NCI-H2107 treated with DMSO at 0.1 percent for 48 hours (cell line): Measurements from ENCODE around the gene COMMD8.
"Not testable (repeated sequence)": the region's sequence is repeated elsewhere in the genome, so short reads cannot be mapped to it uniquely, and the experiment has no call there.

Experiments used
- DNase-seq: peaks from one replicate; lab custom pipeline; 2025; ENCODE audit not compliant: unreplicated experiment; lab: John Stamatoyannopoulos, UW

COMMD8 gene

DNA sequence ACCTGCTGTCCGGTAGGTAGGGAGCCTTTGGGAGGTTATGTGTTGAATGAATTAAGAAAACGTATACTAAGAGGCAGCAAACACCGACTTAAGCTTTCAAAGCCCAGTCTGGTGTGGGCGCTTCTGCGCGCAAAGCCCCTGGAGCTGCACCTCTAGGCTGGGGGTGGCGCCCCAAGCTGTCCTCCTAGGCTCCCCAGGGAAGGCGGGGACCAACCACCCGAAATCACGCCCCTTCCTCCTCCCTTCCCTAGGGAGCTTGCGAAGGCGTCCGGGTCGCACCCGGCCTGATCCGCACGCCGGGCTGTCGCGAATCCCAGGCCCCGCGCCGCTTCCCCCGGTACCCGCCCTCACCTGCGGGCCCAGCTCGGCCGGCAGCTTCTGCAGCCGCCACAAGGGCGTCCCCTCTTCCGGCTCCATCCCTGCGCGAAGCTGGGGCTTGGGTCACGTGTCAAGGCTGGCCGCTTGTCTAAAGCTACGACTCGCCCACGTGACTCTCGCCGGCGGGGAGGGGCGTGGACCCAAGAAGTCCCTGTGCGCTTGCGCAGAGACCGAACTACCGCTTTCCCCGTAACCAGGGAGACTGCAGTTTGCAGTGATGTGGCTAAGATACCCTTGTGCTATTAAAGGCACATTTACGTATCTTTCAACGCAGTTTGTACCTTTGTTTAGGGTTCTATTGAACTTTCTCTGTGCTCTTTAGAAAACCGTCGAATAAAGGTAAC lies at the start of gene COMMD8:
TSS of gene COMMD8 (minus strand) at position 468 of the 722 bp plus-strand sequence. CDS start at position 417, 51 bp downstream.
- DNase-seq = peak; percentile 40

DNA sequence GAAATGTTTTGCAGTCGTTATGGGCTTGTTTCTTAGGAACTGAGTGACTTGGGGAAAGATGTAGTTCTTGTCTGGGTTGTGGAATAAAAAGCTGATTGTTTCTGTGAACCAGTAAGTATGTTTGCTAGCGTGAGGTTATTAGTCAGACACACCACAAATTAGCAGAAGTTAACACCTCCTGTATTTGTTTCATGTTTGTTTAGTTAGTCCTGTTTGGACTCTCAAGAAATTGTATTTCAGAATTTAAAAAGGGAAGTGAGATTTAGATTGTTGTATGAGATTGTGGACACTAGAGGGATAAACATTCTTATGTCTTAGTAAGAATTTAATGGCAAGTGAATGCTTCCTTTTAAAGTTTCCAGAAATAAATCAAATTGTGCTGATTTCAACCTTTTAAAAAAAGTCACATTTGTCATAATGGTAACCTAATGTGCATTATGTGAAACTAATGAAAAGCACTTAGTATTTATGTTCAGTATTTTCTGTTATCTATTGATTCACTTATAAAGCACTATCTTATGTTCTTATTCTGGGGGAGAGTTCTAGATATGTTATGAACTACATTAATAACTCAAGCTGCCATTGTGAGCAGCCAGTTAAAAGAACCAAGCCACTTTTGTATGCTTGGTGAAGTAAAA lies 47.1 kb upstream of the COMMD8 start:
- DNase-seq = no peak

DNA sequence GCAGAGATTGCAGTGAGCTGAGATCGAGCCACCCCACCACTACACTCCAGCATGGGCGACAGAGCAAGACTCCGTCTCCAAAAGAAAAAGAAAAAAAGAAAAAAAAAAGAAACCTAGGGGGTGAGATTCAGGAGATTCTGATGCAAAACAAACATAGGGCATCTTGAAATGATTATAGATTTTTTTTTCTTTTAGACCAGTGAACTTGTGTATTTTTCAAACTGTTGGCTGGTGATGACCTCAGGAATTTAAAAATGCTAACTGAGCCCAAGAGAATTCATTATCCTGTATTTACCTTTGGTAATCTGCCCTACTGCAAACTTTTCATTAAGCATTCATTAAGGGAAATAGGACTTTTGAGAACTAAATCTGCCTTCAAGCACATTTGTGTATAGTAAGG lies 42.2 kb upstream of the COMMD8 start:
- DNase-seq = no peak

DNA sequence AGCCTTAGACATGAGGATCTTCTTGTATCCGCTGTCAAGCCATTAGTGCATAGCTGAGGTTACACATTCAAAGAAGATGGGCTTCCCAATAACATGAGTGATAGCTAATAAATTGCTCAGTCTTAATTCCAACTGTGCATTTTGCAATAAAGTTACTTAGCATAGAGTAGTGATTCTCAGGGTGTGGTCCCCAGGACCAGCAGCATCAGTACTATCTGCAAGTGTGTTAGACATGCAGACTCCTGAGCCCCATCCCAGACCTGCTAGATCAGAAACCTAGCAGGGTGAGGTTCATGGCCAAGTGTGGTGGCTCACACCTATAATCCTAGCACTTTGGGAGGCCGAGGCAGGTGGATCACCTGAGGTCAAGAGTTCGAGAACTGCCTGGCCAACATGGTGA lies 41.6 kb upstream of the COMMD8 start:
- no peak for DNase-seq

DNA sequence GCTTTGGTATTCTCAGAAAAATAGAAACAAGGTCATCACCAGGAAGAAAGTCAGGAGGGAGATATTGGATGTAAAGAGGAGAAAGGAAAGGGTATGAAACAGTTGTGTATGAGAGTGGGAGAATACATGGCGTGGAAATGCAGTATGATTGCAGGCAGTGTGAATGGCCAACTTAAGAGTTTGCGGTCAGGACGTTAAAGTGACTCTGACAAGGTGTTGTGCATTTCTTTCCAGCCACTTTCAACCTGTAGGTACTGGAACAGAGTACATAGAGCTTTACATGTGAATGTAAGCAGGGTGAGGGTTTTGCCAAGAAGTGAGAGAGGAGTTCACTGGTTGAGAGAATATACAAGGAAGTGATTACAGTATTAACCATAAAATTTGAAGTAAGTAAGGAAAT lies 37.3 kb upstream of the COMMD8 start:
- no peak for DNase-seq

DNA sequence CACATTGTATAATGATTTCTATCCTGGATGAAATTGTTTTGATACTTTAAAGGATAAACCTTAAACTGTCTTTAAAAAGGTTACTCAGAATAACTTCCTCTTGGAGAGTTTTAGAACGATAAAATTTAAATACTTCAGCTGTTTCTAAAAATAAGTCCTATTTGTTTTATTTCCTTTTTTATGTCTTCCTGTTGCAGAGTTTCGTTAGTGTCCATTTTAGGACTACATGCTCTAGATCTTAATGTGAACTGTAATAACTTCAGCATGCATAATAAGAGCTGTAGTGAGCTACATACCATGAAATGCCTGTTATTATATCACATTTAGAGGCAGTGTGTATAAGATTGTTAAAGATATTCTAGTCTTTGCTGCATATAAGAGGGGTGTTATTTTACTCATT lies 36.2 kb upstream of the COMMD8 start:
- DNase-seq = no peak

DNA sequence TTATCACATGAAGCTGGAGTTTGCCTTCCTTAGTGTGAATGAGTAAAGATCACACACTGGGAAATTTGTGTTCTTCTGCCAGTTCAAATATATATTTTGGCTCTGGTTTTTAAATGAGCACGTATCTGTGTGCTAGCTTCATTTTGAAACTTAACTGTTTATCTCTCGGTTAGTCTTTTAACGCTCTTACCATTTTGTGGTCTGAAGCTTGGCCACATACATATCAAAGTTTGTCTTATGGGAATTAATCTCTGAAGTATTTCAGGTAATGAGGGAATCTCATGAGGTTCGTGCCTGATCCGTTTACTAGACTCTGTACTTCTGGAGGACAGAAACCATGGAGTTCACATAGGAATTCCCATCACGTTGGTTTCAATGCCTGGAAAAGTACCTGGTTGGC lies 35.4 kb upstream of the COMMD8 start:
- no peak for DNase-seq

DNA sequence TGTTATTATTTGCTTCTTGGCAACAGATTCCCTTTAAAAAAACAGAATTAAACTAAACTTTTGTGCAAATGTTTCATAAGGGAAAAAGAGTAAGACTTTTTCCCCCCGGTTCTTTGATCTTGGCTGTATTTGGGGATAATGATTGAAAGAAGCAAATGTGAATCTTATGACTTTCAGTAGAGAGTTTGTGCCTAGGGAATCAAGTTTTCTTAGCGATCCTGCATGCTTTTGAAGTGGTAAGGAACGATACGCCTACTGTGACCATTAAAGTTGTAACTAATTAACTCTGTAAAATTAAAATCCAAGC lies 30.6 kb upstream of the COMMD8 start:
- DNase-seq = no peak

DNA sequence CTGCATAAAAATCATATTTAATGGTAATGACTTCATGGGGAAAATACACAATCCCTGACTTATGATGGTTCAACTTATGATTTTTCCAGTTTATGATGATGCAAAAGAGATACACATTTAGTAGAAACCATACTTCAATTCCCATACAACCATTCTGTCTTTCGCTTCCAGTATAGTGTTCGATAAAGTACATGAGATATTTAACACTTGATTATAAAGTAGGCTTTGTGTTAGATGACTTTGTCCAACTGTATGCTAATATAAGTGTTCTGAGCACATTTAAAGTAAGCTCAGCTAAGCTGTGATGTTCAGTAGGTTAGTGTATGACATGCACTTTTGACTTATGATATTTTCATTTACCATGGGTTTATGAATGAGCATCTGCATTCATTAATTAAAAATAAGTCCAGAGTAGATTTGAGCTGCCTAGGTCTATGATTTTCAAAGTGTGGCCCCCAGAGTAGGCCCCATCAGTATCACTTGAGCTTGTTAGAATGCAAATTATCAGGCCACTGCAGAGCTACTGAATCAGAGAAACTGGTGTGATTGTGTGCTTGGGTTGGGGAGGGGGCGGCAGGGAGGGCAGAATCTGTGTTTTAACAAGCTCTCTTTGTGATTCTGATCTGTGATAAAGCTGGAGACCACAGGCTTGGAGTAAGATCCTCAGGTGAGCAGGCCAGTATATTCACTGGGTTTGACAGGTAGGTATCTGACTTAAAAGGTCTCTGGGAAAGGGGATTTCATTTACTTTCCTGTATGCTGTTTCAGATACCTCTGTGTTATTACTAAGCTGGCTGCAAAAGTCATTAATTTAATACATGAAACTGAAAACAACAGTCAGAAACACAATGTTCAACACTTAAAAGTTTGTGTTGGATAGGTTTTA lies 30.0 kb upstream of the COMMD8 start:
- DNase-seq = no peak

DNA sequence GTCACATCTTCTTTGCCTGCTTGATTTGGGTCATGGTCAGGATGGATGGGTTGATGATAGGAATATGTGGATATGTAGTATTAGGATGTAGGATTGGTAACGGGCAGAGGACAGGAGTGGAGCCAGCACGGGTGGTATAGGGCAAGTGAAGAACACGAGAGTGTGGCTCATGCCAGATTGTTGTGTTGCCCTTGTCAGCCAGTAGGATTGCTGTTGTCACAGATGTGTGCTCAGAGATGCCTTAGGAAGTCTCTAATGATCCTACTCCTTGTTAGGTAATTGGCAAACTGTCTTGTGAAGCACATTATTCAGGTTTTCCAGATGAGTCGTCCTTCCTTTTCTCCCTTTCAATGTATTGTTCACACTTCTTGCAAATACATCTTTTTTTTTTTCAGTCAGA lies 27.0 kb upstream of the COMMD8 start:
- DNase-seq = no peak

DNA sequence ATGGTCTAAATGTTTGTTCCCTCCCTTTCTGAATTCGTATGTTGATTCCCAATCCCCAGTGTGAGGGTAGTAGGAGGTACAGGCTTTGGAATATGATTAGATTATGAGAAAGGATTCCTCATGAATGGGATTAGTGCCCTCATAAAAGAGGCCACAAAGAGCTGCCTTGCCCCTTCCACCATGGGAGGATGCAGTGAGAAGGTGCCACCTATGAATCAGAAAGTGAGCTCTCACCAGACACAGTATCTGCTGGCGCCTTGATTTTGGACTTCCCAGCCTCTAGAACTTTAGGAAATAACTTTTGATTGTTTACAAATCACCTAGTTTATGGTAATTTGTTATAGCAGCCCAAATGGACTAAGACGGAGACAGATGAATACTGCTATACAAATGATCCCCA lies 25.2 kb upstream of the COMMD8 start:
- DNase-seq = no peak

DNA sequence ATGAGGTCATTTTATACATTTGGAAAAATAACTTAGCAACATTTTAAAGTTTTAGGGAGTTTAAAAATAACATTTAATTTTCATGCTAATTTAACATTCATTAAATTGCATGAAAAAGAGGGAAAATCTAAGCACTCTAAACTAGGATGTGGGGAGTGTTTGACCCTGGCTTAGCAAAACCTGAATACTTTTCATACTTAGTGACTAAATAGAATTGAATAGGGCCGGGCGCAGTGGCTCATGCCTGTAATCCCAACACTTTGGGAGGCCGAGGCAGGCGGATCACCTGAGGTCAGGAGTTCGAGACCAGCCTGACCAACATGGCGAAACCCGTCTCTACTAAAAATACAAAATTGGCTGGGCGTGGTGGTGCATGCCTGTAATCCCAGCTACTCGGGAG lies 23.2 kb upstream of the COMMD8 start:
- not testable (repeated sequence) for DNase-seq

DNA sequence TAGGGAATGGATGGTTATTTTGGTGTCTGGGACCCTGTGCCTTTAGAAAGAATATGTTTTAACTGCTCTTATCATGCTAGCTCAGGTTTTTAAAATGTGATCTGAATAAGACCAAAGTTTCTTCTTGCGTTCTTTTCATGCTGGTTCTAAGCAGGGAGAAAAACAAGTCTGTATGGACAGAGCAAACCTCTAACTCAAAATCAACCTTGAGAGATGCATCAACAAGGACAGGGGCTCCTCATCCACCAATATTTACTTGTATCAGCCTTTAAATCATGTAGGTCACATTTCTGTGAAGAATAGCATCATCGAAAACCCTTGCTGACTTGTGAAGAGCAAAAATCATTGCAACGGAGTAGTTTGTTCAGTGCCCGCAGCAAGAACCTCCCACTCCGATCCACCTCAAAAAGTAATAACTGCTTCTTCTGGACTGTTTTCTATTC lies 22.8 kb upstream of the COMMD8 start:
- no peak for DNase-seq

DNA sequence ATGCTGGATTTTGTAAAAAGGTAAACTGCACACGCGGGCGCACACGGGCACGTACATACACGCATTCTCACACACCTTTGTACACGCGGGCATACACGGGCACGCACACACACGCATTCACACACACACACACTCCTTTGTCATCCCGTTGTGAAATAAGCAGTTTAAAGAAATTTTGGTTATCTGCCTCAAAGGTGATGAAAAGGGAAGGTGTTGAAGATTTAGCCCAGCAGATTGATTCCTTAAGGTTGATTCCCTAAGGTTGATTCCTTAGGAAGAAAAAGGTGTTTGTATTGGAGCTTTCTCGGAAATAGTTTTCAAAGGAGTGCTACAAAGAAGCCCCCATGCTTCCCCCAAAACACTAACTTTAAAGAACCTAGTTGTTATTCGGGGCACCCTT lies 22.3 kb upstream of the COMMD8 start:
- DNase-seq = no peak

DNA sequence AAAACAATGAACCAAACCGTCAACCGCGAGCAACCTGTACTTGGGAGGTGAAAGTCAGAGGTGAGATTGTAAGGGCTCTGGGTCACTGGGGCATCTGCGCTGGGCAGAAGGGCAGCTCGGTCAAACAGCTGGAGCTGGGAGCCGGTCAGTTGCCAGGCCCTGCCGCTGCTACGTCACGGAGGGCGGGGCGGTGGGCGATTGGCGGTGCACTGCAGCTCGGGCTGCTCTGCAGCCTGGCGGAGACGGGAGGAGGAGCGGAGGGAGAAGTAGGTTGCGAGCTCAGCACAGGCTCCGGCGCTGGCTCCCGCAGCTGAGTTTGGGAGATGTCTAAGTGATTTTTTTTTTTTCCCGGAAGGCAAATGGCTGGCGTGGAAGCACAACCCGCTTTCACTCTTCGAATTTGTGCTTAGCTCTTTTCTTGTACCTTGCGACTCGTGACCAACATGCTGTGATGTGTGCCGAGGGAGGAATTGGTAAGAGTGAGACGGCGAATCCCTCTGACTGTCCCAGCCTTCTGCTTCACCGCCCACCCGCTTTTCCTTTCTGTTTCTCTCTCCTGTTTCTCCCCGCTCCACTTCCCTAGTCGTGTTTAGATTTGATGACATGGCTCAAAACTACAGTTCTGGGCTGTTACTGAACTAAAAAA lies 21.7 kb upstream of the COMMD8 start, which contains the start of gene ATP10D:
TSS of gene ATP10D (plus strand) at position 229 of the 646 bp plus-strand sequence. CDS start 27,266 bp downstream, outside the sequence.
- DNase-seq = peak; percentile 66

DNA sequence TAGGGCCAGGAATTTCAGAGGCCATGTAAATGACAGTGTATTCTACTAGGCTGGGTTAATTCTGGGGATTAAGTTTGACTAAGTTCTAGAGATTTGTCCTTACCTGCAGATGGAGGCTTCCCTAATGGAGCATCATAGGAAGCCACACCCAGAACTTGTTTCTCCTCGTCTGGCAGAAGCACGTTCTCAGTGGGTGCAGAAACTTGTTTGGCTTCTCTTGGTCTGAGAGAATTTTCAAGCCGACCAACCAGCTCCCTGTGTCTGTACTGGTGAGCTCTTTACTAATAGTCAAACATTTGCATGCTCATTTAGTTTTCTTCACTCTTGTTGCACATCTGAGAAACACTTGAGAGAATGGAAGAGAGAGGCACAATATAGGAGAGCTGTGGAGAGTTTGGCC lies 20.7 kb upstream of the COMMD8 start:
- no peak for DNase-seq

DNA sequence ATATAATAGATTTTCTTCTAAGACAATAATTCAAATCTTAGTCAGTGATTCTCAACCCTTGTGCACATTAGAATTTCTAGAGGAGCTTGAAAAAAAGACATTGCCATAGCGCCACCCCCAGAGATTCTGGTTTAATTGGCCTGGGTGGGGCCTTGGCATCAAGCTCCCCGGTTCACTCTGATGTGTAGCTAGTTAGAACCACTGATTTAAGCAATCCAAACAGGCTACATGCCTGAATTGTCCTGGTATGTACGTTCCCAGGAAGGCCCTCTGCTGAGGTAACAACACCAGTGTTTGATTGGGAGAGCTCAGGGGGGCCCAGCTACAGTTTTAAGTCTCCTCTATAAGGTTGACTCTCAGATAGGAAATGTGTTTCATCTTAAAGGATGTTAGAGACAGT lies 20.2 kb upstream of the COMMD8 start:
- DNase-seq = no peak

DNA sequence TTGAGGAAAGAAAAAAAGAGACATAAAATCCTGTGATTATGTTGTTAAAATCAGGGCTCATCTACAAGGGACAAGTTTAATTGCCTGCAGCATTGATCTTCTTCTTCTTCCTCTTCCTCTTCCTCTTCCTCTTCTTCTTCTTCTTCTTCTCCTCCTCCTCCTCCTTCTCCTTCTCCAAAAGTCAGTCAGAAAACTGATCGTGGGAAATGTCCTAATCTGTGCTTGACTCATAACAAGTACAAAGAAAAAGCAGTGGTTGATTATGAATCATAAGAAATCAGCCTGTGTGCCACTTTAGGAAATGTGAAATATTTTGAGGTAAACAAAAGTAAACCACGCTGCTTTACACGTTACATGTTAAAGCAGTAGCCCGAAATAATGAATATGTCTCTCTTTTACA lies 18.8 kb upstream of the COMMD8 start:
- no peak for DNase-seq

DNA sequence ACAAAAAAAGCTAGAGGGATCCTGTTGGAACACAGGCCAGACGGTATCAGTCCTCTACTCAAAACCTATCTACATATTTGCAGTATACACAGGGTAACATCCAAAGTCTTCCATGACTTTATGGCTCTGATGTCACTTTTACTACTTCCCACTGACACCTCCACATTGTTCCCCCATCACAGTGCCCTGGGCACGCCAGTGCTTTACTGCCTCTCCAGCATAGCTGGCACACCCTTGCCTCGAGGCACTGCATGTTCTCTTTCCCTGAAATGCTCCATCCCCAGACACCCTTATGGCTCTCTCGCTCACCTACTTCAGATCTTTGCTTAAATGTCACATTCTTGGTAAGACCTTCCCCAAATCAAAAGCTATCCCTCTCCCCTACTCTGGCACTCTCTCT lies 15.3 kb upstream of the COMMD8 start:
- no peak for DNase-seq

DNA sequence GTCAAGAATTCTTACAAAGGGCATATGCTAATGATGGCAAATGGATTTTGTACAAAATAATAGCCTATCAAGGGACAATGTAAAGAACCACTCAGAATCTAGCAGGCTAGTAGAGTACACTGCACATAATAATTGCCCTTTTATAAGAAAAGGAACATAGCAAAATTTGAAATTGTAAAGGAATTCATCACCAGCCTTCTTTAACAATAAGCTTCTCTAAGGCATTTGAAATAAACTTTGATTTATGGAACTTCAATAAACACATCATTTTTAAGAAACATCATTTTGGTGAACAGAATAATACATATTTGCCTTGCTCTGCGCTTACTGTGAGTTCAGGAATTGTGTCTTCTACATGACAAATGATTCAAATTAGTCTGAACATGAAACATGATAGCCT lies 11.9 kb upstream of the COMMD8 start:
- DNase-seq = no peak

DNA sequence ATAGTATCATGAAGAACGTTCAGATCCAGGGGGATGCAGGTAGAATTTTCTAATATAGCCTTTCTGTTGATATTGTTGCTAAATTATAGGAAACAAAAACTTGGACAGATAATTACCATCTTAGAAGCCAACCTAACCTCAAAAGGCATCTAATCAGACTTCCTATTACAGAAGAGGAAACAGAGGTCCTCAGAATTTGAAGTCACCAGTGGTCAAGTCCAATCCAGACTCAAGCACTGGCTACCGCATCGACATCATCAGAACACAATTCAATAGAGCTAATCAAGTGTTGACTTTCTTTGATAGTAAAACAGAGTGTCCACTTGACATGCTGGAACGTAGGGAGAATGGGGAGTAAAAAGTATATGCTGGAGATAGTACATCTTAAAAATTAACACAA lies 11.3 kb upstream of the COMMD8 start:
- no peak for DNase-seq
